HCT116 (cell line): ENCODE results near the gene WBP1L. TPM values are rescaled to one million over a fixed set of nuclear protein-coding genes. Genes with fewer than 3 reads are reported as not detected.

Source experiments
- ATAC-seq: fragments of 200-7000 bp; cut with Tn5 transposase; 2 replicates; pipeline ENCODE4 v1.9.1; 2020; ENCODE audit warnings: mild to moderate bottlenecking, moderate library complexity
- BruUV-seq: library from RNA; stranded (reverse); fragments of 400-500 nt; replicated peaks from 2 replicates; lab custom pipeline; 2021; lab: Mats Ljungman, UMichigan
- CTCF ChIA-PET: fragments of 300-600 bp; sonication (Branson Sonifier 250); formaldehyde crosslinking; loops from one replicate; lab custom pipeline; 2021; ENCODE audit warnings: antibody characterized with exemption; lab: Charles Lee
- POLR2A ChIA-PET: fragments of 300-600, 350-600 bp; sonication (Branson Sonifier 250); formaldehyde crosslinking; loops from one replicate; lab custom pipeline; 2021; ENCODE audit warnings: antibody characterized with exemption; lab: Charles Lee
- RAD21 ChIA-PET, 2 experiments: fragments of 300-600 bp; sonication (Branson Sonifier 250); formaldehyde crosslinking; loops; one replicate each; lab custom pipeline; 2023; ENCODE audit warnings: low total read pairs in 2 of 2; ENCODE audit not compliant: uncharacterized antibody in 2 of 2, unreplicated experiment in 2 of 2, low non-redundant PET in 1 of 2; lab: Charles Lee
- DNase-seq: peaks from one replicate; pipeline ENCODE4 v3.0.0-alpha.2; 2010; ENCODE audit warnings: low read depth, low spot score
- H2AFZ ChIP-seq: fragments of 200-600 bp; shearing (Covaris generic), sonication (generic); 2 replicates; pipeline ENCODE4 v1.6.1; 2017; ENCODE audit warnings: low read depth, mixed run types, mixed read lengths, antibody characterized with exemption, low read length; ENCODE audit not compliant: poor library complexity, severe bottlenecking
- H3K27ac ChIP-seq: 2 replicates; pipeline ENCODE4 v1.5.1; 2012; ENCODE audit warnings: low read depth, low read length
- H3K27me3 ChIP-seq: fragments of 200-600 bp; sonication (generic); 2 replicates; pipeline ENCODE4 v1.6.1; 2016; ENCODE audit warnings: mixed run types, low read length, mixed read lengths; ENCODE audit not compliant: insufficient read depth
- H3K36me3 ChIP-seq, 2 experiments: fragments of 200-500 bp in 1 of 2; fragments of 200-600 bp in 1 of 2; sonication (Bioruptor generic) in 1 of 2; sonication (generic) in 1 of 2; 2 replicates each; pipeline versions ENCODE4 v1.5.1 to v1.6.1; 2014 to 2016; ENCODE audit warnings: low read length in 2 of 2, inconsistent platforms in 1 of 2, mixed read lengths in 1 of 2, mixed run types in 1 of 2; ENCODE audit not compliant: insufficient read depth in 2 of 2, control insufficient read depth in 1 of 2
- H3K4me1 ChIP-seq, 2 experiments: fragments of 200-600 bp in 1 of 2; sonication (generic) in 1 of 2; 2 replicates each; pipeline versions ENCODE4 v1.5.1 to v1.6.1; 2012 to 2017; ENCODE audit warnings: low read length in 2 of 2, inconsistent platforms in 1 of 2, mild to moderate bottlenecking in 1 of 2, mixed read lengths in 1 of 2, mixed run types in 1 of 2, moderate library complexity in 1 of 2; ENCODE audit not compliant: insufficient read depth in 2 of 2, control insufficient read depth in 1 of 2
- H3K4me2 ChIP-seq: fragments of 200-600 bp; sonication (generic); 2 replicates; pipeline ENCODE4 v1.6.1; 2017; ENCODE audit warnings: mixed run types, low read length, mixed read lengths
- H3K4me3 ChIP-seq, 2 experiments: fragments of 200-600 bp in 1 of 2; sonication (generic) in 1 of 2; replicated peaks in 1 of 2; 2 replicates each; pipeline ENCODE4 v1.5.1; 2011 to 2016; ENCODE audit warnings: low read length in 2 of 2, control low read depth in 1 of 2, low read depth in 1 of 2, mild to moderate bottlenecking in 1 of 2, mixed read lengths in 1 of 2, mixed run types in 1 of 2
- H3K79me2 ChIP-seq: fragments of 200-600 bp; sonication (generic); 2 replicates; pipeline ENCODE4 v1.6.1; 2017; ENCODE audit warnings: mild to moderate bottlenecking, mixed run types, low read length, moderate library complexity, mixed read lengths; ENCODE audit not compliant: insufficient read depth
- H3K9ac ChIP-seq: fragments of 200-600 bp; sonication (generic); 2 replicates; pipeline ENCODE4 v1.6.1; 2016; ENCODE audit warnings: low read length, mixed read lengths
- H3K9me2 ChIP-seq: fragments of 200-600 bp; sonication (generic), shearing (Covaris generic); 2 replicates; pipeline ENCODE4 v1.6.1; 2017; ENCODE audit warnings: mixed run types, mild to moderate bottlenecking, moderate library complexity; ENCODE audit not compliant: insufficient read depth
- H3K9me3 ChIP-seq, 2 experiments: fragments of 200-500 bp in 1 of 2; fragments of 200-600 bp in 1 of 2; sonication (Bioruptor generic) in 1 of 2; sonication (generic) in 1 of 2; 2 replicates each; pipeline ENCODE4 v1.6.1; 2014 to 2017; ENCODE audit warnings: low read length in 2 of 2, mixed read lengths in 2 of 2, inconsistent platforms in 1 of 2, low read depth in 1 of 2, mild to moderate bottlenecking in 1 of 2, mixed run types in 1 of 2, moderate library complexity in 1 of 2; ENCODE audit not compliant: control insufficient read depth in 1 of 2, insufficient read depth in 1 of 2
- H4K20me1 ChIP-seq: fragments of 200-600 bp; sonication (generic), shearing (Covaris generic); 2 replicates; pipeline ENCODE4 v1.6.1; 2017; ENCODE audit warnings: mixed run types, mild to moderate bottlenecking, moderate library complexity; ENCODE audit not compliant: insufficient read depth
- ATF3 ChIP-seq: IDR thresholded peaks from 2 replicates; pipeline ENCODE4 v1.6.1; 2012
- CEBPB ChIP-seq: IDR thresholded peaks from 2 replicates; pipeline ENCODE4 v1.6.1; 2012; ENCODE audit warnings: low read depth
- EGR1 ChIP-seq: IDR thresholded peaks from 2 replicates; pipeline ENCODE4 v1.6.1; 2012; ENCODE audit warnings: low read depth
- ELF1 ChIP-seq: IDR thresholded peaks from 2 replicates; pipeline ENCODE4 v1.6.1; 2012; ENCODE audit warnings: low read depth, borderline replicate concordance
- EZH2 ChIP-seq: fragments of 200-600 bp; sonication (generic); IDR thresholded peaks from 2 replicates; pipeline ENCODE4 v1.6.1; 2017; ENCODE audit warnings: antibody characterized with exemption, mixed run types
- JUND ChIP-seq: IDR thresholded peaks from 2 replicates; pipeline ENCODE4 v1.6.1; 2012
- POLR2A ChIP-seq: IDR thresholded peaks from 2 replicates; pipeline ENCODE4 v1.7.0; 2011; ENCODE audit warnings: borderline replicate concordance; ENCODE audit not compliant: insufficient read depth, insufficient read length; ENCODE audit errors: extremely low read depth
- POLR2AphosphoS5 ChIP-seq: IDR thresholded peaks from 2 replicates; pipeline ENCODE4 v1.6.1; 2011; ENCODE audit warnings: mild to moderate bottlenecking, low read depth, low read length, moderate library complexity
- REST ChIP-seq: IDR thresholded peaks from 2 replicates; pipeline ENCODE4 v1.6.1; 2012; ENCODE audit warnings: low read depth
- SIN3A ChIP-seq: IDR thresholded peaks from 2 replicates; pipeline ENCODE4 v1.6.1; 2012; ENCODE audit warnings: low read depth
- SP1 ChIP-seq: IDR thresholded peaks from 2 replicates; pipeline ENCODE4 v1.6.1; 2012; ENCODE audit warnings: low read depth
- SRF ChIP-seq: IDR thresholded peaks from 2 replicates; pipeline ENCODE4 v1.6.1; 2012; ENCODE audit warnings: low read depth
- TCF7L2 ChIP-seq: IDR thresholded peaks from 2 replicates; pipeline ENCODE4 v1.7.0; 2011; ENCODE audit warnings: borderline replicate concordance, inconsistent platforms; ENCODE audit not compliant: insufficient read depth, insufficient read length; ENCODE audit errors: extremely low read depth
- YY1 ChIP-seq: IDR thresholded peaks from 2 replicates; pipeline ENCODE4 v1.6.1; 2011; ENCODE audit warnings: low read length, low read depth, moderate library complexity, mild to moderate bottlenecking; ENCODE audit not compliant: insufficient replicate concordance; ENCODE audit errors: extremely low read depth
- ZBTB33 ChIP-seq: IDR thresholded peaks from 2 replicates; pipeline ENCODE4 v1.6.1; 2011; ENCODE audit warnings: mild to moderate bottlenecking, low read length, moderate library complexity; ENCODE audit not compliant: insufficient replicate concordance; ENCODE audit errors: extremely low read depth
- ZFX ChIP-seq: fragments of 450-650 bp; IDR thresholded peaks from 2 replicates; pipeline ENCODE4 v1.6.1; 2017
- ZNF274 ChIP-seq: fragments of 200-500 bp; sonication (Bioruptor generic); IDR thresholded peaks from 2 replicates; pipeline ENCODE4 v1.6.1; 2014; ENCODE audit warnings: mild to moderate bottlenecking, low read depth, low read length, inconsistent platforms
- intact Hi-C: fragments of 100-400 bp; cut with micrococcal nuclease; formaldehyde crosslinking; loops from 2 replicates; pipeline ENCODE4 v1.10.0; 2022
- total RNA-seq: library from RNA; stranded (reverse); gene quantifications from one replicate; pipeline ENCODE4 v1.2.1, GENCODE V29; 2021; ENCODE audit not compliant: unreplicated experiment
- TF ChIP-seq, protein P1 (sequence below), 3 experiments: fragments of 200-600 bp in 1 of 3; sonication (generic) in 1 of 3; IDR thresholded peaks in 2 of 3; conservative IDR thresholded peaks in 1 of 3; 2 replicates each; pipeline ENCODE4 v1.5.1; 2012 to 2017; ENCODE audit warnings: low read depth in 2 of 3, low read length in 2 of 3, antibody characterized with exemption in 1 of 3, borderline replicate concordance in 1 of 3, control low read depth in 1 of 3, mild to moderate bottlenecking in 1 of 3, mixed read lengths in 1 of 3, mixed run types in 1 of 3, moderate library complexity in 1 of 3; ENCODE audit not compliant: insufficient read depth in 1 of 3
- TF ChIP-seq, protein P2 (sequence below): IDR thresholded peaks from 2 replicates; pipeline ENCODE4 v1.6.1; 2012

The WBP1L gene
- total RNA-seq, 1 experiment from 2014 or later = 25.2 TPM

GRCh38 chr10:102824664-102825063, 80.9 kb downstream of the WBP1L start:
- ChIA-PET CTCF (no interaction called here), RAD21 (no interaction called here), POLR2A (no interaction called here)
- no TSS peak for BruUV-seq
- H4K20me1 ChIP-seq = no peaks in the 10 kb centered on the region
- H2AFZ ChIP-seq = no peak overlapping the region
- no peaks in the 10 kb centered on the region for H3K9me3 ChIP-seq
- DNase-seq (no peak), ATAC-seq (no peak)
- H3K9me2 ChIP-seq = no peaks in the 10 kb centered on the region
- TF ChIP-seq EZH2 (no peak), REST (no peak), ZBTB33 (no peak), POLR2A (no peak), ELF1 (no peak), SP1 (no peak), SRF (no peak), TCF7L2 (no peak), EGR1 (no peak), ZFX (no peak), JUND (no peak), CEBPB (no peak), ZNF274 (no peak), ATF3 (no peak), POLR2AphosphoS5 (no peak), SIN3A (no peak), YY1 (no peak)
- TF ChIP-seq, protein P1, sequence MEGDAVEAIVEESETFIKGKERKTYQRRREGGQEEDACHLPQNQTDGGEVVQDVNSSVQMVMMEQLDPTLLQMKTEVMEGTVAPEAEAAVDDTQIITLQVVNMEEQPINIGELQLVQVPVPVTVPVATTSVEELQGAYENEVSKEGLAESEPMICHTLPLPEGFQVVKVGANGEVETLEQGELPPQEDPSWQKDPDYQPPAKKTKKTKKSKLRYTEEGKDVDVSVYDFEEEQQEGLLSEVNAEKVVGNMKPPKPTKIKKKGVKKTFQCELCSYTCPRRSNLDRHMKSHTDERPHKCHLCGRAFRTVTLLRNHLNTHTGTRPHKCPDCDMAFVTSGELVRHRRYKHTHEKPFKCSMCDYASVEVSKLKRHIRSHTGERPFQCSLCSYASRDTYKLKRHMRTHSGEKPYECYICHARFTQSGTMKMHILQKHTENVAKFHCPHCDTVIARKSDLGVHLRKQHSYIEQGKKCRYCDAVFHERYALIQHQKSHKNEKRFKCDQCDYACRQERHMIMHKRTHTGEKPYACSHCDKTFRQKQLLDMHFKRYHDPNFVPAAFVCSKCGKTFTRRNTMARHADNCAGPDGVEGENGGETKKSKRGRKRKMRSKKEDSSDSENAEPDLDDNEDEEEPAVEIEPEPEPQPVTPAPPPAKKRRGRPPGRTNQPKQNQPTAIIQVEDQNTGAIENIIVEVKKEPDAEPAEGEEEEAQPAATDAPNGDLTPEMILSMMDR (IDR thresholded peaks at IDR 0.05 in 2 of 3, conservative IDR thresholded peaks at IDR 0.05 in 1 of 3; ENCODE audit: borderline replicate concordance in 1 of 3, insufficient read depth in 1 of 3, low read depth in 2 of 3, low read length in 2 of 3) = no peak
- TF ChIP-seq, protein P2, sequence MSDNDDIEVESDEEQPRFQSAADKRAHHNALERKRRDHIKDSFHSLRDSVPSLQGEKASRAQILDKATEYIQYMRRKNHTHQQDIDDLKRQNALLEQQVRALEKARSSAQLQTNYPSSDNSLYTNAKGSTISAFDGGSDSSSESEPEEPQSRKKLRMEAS = no peak
- no peak overlapping the region for H3K4me2 ChIP-seq
- no peaks in the 10 kb centered on the region for H3K36me3 ChIP-seq
- no peak overlapping the region for H3K4me3 ChIP-seq
- H3K27me3 ChIP-seq = no peaks in the 10 kb centered on the region
- no peaks in the 10 kb centered on the region for H3K79me2 ChIP-seq
- no peak overlapping the region for H3K9ac ChIP-seq
- no peak overlapping the region for H3K27ac ChIP-seq
- intact Hi-C loops = no loop called here
- H3K4me1 ChIP-seq = no peaks in the 10 kb centered on the region
